HG03066 (cell line): ENCODE results near the gene GAB4.
"Not testable (repeated sequence)": the region's sequence is repeated elsewhere in the genome, so short reads cannot be mapped to it uniquely, and the experiment has no call there.

ENCODE experiments used
- ATAC-seq: cut with Tn5 transposase; IDR thresholded peaks from one replicate; pipeline ENCODE4 v1.9.1; 2021; ENCODE audit warnings: low read depth; ENCODE audit not compliant: unreplicated experiment

GAB4 gene

GRCh38 chr22:16960220-16960883 is 47.7 kb downstream of the GAB4 start:
- no peak for ATAC-seq

DNA sequence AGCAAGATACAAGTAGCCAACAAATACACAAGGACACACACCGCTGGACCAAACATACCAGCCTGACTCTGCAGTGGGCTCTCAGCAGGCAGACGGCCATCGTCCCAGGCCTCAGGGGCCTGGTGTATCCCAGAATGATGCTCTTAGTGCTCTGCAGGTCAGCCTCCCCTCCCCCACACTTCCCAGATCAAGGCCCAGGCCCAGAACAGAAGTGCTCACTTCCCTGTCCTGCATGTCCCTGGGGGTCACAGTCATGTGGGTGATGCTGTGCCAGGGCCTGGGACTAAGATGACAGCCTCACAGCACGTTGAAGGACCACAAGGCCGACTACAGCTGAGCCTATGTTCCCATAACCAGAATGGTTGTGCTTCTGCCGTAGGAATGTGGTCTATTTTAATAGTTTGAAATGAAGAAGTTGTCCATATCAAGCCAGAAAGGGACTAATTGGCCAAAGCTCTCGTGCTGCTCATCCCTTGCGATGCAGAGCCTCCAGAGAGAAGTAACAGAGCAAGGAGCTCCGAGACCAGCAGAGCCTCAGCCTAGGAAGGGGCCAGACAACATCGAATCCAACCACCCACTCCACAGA is 48.6 kb downstream of the GAB4 start:
- no peak for ATAC-seq

DNA sequence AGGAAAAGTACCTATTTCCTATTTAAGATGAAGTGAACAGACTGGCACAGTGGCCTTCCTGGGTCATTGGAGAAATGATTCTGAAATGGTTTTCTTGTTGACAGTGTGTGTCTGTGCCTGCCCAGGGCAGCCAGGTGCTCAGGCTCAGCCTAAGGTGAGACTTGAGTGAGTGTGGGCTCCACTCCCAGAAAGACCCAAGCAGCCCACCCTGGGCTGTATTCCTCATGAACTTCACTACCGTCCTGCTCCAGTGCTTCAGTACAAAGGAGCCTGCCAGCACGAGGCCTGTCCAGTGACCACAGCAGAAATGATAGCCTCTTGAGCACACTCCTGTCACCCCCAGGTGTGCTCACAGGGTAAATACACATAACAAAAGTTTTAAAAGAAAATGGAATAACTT is 49.5 kb downstream of the GAB4 start:
- ATAC-seq: no peak

DNA sequence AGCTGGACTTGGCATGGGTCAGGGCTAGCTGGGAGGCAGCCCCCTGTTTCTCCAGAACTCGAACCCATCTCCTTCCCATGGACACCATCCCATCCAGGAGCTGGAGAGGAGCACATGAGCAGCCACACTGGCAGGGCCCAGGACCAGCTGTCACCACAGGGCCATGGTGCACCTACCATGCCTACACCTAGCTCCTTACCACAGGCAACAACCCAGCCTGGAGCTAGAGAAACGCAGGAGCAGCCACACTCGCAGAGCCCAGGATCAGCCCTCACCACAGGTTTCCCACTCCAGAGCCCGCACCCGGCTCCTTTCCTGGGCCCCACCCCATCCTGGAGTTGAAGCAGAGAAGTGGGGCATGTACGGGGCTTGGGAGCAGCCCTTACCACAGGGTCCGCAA is 50.2 kb downstream of the GAB4 start:
- ATAC-seq: no peak

- no peak for ATAC-seq
Observed at GRCh38 chr22:16956290-16956689, 51.7 kb downstream of the GAB4 start.

DNA sequence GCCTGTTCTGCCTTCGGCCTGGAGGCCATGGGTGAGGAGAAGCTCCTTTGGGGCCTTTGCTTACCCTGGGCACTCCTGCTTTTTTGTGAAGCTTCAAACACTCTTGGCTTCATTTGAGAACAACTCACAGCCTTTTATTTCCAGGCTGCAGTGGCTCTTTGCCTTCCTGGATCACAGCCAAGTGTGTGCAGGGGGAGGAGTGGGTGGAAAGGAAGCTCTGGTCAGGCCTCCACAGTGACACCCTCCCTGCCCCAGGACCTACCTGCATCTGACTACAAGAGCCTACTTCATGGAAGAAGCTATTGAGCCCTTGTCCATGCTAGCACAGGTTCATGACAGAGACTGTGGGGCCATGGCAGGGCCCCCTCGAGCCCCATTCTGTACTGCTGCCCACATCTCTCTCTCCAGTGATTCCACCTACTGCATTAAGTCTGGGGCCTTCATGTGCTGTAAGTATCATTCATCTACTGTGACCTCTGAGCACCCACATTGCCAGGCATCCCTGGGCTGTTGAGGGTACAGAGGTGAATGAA is 52.3 kb downstream of the GAB4 start:
- ATAC-seq: no peak

DNA sequence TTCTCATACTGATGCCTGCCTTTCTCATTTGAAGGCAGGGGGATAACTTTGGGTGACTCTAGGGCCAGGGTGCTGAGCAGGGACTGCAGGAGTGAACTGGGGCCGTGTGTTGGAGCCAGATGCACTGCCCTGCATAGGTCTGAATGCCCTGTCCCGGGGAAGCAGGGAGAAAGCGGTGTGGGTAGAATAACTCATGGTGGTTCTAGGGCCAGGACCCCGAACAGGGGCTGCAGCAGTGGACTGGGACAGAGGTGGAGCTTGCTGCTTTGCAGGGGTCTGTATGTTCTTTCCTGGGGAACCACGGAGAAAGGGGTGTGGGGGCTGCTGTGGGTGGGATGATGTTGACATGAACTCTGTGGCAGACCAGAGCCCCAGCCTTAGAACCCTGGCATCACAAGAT is 52.9 kb downstream of the GAB4 start:
- no peak for ATAC-seq

DNA sequence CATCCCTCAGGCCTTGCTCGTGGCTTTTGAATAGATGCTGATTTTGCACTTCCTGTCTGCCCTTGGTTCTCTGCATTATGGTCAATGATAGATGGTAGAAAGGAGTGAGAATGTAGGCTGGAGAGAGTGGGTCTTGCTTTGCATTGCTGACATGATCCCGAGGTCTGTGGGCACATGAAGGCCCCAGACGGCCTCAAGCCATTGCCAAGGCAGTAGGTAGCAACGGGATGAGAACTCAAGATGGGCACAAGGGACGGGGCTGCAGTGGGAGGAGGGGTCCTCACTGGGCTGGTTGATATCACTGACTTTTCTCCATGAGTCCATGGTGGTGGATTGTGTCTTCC is 54.0 kb downstream of the GAB4 start:
- ATAC-seq: no peak

GRCh38 chr22:16953206-16954059 is 54.6 kb downstream of the GAB4 start:
- no peak for ATAC-seq

- no peak for ATAC-seq
Observed at GRCh38 chr22:16949561-16949960, 58.5 kb downstream of the GAB4 start.

DNA sequence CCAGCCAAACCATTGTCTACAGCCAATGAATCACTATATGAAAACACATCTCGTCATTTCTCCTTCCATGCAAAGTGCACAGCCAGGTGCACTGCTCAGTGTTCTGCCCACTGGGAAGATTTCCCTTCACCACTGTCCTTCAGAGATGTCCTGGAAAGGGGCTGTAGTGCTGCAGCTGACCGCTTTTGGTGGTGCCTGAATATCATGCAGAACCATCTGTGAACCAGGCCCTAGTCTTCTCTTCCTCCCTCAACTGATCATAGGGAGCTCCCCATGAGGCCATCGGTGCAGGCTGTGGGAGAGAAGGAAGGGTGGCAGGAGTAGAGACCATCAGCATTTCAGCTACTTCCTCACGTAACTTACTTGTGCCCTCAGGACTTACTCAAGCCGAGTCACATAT is 70.2 kb downstream of the GAB4 start:
- no peak for ATAC-seq

DNA sequence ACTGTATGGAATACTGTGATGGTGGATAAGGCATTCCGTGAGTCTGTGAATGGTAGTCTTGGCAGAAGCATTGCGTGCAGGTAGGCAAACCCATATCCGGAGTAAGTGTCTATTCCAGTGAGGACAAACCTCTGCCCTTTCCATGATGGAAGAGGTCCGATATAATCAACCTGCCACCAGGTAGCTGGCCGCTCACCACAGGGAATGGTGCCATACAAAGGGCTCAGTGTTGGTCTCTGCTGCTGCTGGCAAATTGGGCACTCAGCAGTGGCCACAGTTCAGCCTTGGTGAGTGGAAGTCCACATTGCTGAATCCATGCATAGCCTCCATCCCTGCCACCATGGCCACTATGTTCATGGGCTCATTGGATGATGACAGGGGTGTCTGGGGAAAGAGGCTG is 70.8 kb downstream of the GAB4 start:
- ATAC-seq: not testable (repeated sequence)

DNA sequence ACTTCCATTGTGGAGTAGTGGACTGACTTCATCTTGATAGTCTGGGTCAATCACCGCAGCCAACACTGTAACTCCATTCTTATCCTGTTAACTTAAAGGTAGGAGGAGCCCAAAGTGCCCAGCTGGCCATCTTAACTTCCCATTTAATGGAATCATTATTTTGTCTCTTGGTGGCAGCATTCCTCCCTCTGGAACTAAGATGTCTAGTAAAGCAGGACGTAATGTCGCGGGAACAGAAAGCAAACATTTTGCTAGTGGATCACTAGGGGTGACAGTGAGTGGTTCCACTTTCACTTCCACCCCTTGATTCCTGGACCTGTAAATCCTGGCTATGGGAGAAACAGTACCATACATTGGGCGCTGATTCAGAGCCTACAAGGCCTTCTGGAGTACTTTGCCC is 71.4 kb downstream of the GAB4 start:
- no peak for ATAC-seq

GRCh38 chr22:16935209-16935608 is 72.8 kb downstream of the GAB4 start:
- no peak for ATAC-seq

DNA sequence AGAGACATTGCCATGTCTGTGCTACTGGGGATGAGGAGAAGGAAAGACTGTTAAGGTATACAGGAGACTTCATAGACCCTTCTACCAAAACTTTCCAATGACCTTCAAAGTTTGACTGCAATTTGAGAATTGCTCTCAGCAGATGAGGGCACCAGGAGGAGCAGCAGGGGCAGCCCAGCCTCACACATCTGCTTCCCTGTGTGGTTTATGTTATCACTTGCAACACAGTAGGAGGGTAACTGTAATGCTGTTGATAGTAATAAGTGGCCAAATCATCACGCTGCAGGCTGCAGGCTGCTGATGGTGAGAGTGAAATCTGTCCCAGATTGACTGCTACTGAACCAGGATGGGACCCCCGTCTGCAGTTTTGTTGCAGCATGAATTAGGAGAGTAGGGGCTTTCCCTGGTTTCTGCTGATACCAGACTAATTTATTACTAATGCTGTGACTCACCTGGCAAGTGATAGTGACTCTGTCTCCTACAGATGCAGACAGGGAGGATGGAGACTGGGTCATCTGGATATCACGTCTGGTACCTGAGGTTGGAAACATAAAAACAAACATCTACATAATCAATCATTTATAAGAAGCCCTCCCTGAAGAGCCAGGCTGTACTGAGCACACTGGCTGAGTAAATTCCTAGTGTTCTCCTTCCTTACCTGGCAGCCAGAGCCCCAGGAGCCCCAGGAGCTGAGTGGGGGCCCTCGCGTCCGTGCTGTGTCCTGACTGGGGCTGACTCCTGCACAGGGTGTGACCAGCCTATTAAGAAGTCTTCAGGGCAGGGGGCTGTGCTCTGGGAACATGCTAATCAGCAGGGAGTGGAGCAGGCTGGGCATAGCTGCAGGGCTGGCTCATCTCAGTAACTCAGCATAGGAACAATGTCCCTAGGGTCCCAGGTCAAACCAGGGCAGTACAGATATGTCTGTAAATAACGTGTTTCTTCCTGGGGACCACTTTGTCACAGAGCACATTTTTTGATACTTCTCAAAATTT is 74.4 kb downstream of the GAB4 start:
- ATAC-seq: no peak

- ATAC-seq: no peak
Observed at GRCh38 chr22:16932577-16932976, 75.4 kb downstream of the GAB4 start.

DNA sequence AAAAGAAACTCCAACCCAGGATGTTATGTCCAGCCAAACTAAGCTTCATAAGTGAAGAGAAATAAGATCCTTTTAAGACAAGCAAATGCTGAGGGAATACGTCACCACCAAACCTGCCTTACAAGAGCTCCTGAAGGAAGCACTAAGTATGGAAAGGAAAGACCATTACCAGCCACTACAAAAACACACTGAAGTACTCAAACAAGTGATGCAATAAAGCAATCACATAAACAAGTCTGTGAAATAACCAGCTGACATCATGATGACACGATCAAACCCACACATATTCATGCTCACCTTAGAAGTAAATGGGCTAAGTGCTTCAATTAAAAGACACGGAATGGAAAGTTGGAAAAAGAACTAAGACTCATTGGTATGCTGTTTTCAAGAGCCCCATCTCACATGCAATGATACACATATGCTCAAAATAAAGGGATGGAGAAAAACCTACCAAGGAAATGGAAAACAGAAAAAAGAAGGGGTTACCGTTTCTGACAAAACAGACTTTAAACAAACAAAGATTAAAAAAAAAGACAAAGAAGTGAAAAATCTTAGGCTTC is 82.5 kb downstream of the GAB4 start:
- ATAC-seq: no peak

- ATAC-seq: no peak
Observed at GRCh38 chr22:16922706-16923105, 85.3 kb downstream of the GAB4 start.

GRCh38 chr22:16922076-16922475 is 85.9 kb downstream of the GAB4 start:
- ATAC-seq: no peak
